Fibroblast of lung (primary cell): ENCODE results near the gene SOX13. TPM values are rescaled to one million over a fixed set of nuclear protein-coding genes. Genes with fewer than 3 reads are reported as not detected.

Source experiments
- DNase-seq, 2 donors: peaks; one replicate each; pipeline versions ENCODE4 v3.0.0 to v3.0.0-alpha.2; 2010; ENCODE audit warnings: low read depth in 2 of 2
- H2AFZ ChIP-seq: 2 replicates; pipeline ENCODE4 v1.5.1; 2012; ENCODE audit warnings: low read length, control low read depth, inconsistent platforms
- H3K27ac ChIP-seq: 2 replicates; pipeline ENCODE4 v1.5.1; 2011; ENCODE audit warnings: low read length, control low read depth; ENCODE audit not compliant: insufficient read depth
- H3K27me3 ChIP-seq: 2 replicates; pipeline ENCODE4 v1.5.1; 2011; ENCODE audit warnings: mild to moderate bottlenecking, low read length; ENCODE audit not compliant: control insufficient read depth, insufficient read depth
- H3K36me3 ChIP-seq: 2 replicates; pipeline ENCODE4 v1.5.1; 2011; ENCODE audit warnings: low read length; ENCODE audit not compliant: control insufficient read depth, insufficient read depth
- H3K4me1 ChIP-seq: 2 replicates; pipeline ENCODE4 v1.5.1; 2011; ENCODE audit warnings: low read length; ENCODE audit not compliant: control insufficient read depth, insufficient read depth; ENCODE audit errors: extremely low read depth
- H3K4me2 ChIP-seq: 2 replicates; pipeline ENCODE4 v1.5.1; 2011; ENCODE audit warnings: low read length, control low read depth; ENCODE audit not compliant: insufficient read depth; ENCODE audit errors: extremely low read depth
- H3K4me3 ChIP-seq, 4 experiments: fragments of 200-600 bp in 1 of 4; sonication (generic) in 1 of 4; replicated peaks in 1 of 4; 2 replicates each; pipeline ENCODE4 v1.5.1; 2011 to 2016; ENCODE audit warnings: low read length in 4 of 4, low read depth in 3 of 4, mild to moderate bottlenecking in 3 of 4, control low read depth in 2 of 4, inconsistent platforms in 1 of 4, mixed read lengths in 1 of 4; ENCODE audit not compliant: insufficient read depth in 1 of 4; ENCODE audit errors: control extremely low read depth in 1 of 4
- H3K79me2 ChIP-seq: 2 replicates; pipeline ENCODE4 v1.5.1; 2012; ENCODE audit warnings: mild to moderate bottlenecking, low read length, inconsistent platforms; ENCODE audit not compliant: control insufficient read depth, insufficient read depth
- H3K9ac ChIP-seq: 2 replicates; pipeline ENCODE4 v1.5.1; 2011; ENCODE audit warnings: mild to moderate bottlenecking, low read length, control low read depth; ENCODE audit not compliant: insufficient read depth
- H3K9me3 ChIP-seq: 2 replicates; pipeline ENCODE4 v1.5.1; 2012; ENCODE audit warnings: low read depth, low read length; ENCODE audit not compliant: control insufficient read depth, insufficient read depth
- H4K20me1 ChIP-seq: 2 replicates; pipeline ENCODE4 v1.5.1; 2011; ENCODE audit warnings: low read length; ENCODE audit not compliant: control insufficient read depth, insufficient read depth; ENCODE audit errors: extremely low read depth
- EZH2 ChIP-seq: IDR thresholded peaks from 2 replicates; pipeline ENCODE4 v1.5.1; 2012; ENCODE audit warnings: low read length, control low read depth, mild to moderate bottlenecking; ENCODE audit errors: missing control alignments
- polyA plus RNA-seq, 2 donors: library from polyadenylated mRNA; depleted of rRNA in 1 of 2; stranded (reverse) in 1 of 2; unstranded in 1 of 2; fragments of >200 nt; gene quantifications; 2 replicates each; pipeline ENCODE4 v1.2.1, GENCODE V29; 2011 to 2012; ENCODE audit warnings: missing spikeins in 1 of 2
- total RNA-seq: library from RNA; depleted of rRNA; stranded (reverse); fragments of >200 nt; gene quantifications from 2 replicates; pipeline ENCODE4 v1.2.1, GENCODE V29; 2014
- TF ChIP-seq, protein P1 (sequence below), 2 donors: IDR thresholded peaks in 1 of 2; conservative IDR thresholded peaks in 1 of 2; 1 replicate in 1 of 2; 2 replicates in 1 of 2; pipeline ENCODE4 v1.5.1; 2011 to 2012; ENCODE audit warnings: low read length in 2 of 2, control low read depth in 1 of 2, inconsistent platforms in 1 of 2, low read depth in 1 of 2, mild to moderate bottlenecking in 1 of 2

The SOX13 gene
- total and polyA plus RNA-seq, 2 donors (not counting 1 experiment from before 2014, with no cell fraction given): 2.0 to 5.5 TPM

DNA sequence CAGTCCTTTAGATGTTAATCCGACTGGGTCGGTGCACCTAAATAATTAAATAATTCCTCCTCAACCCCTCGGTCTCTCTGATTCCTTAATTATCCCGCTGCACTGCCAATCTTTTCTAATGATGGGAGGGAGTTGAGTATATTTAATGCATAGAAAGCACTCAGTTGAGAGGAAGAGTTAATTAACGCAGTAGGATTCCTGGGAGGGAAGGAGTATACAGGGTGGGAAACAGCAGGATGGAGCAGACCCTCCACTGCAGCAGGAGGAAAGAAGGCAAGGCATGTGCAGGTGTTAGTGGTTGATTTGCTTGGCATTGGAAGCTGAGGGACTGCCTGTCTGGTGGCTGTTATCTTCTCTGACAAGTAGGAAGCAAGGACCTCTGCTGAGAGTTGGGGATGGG lies 103.1 kb downstream of the SOX13 start:
- TF ChIP-seq, protein P1, sequence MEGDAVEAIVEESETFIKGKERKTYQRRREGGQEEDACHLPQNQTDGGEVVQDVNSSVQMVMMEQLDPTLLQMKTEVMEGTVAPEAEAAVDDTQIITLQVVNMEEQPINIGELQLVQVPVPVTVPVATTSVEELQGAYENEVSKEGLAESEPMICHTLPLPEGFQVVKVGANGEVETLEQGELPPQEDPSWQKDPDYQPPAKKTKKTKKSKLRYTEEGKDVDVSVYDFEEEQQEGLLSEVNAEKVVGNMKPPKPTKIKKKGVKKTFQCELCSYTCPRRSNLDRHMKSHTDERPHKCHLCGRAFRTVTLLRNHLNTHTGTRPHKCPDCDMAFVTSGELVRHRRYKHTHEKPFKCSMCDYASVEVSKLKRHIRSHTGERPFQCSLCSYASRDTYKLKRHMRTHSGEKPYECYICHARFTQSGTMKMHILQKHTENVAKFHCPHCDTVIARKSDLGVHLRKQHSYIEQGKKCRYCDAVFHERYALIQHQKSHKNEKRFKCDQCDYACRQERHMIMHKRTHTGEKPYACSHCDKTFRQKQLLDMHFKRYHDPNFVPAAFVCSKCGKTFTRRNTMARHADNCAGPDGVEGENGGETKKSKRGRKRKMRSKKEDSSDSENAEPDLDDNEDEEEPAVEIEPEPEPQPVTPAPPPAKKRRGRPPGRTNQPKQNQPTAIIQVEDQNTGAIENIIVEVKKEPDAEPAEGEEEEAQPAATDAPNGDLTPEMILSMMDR (conservative IDR thresholded peaks at IDR 0.05 in 1 of 2, IDR thresholded peaks at IDR 0.05 in 1 of 2; ENCODE audit: low read depth in 1 of 2, low read length in 2 of 2): no peak
- TF ChIP-seq EZH2: no peak
- H4K20me1 ChIP-seq: no peaks in the 10 kb centered on the region

DNA sequence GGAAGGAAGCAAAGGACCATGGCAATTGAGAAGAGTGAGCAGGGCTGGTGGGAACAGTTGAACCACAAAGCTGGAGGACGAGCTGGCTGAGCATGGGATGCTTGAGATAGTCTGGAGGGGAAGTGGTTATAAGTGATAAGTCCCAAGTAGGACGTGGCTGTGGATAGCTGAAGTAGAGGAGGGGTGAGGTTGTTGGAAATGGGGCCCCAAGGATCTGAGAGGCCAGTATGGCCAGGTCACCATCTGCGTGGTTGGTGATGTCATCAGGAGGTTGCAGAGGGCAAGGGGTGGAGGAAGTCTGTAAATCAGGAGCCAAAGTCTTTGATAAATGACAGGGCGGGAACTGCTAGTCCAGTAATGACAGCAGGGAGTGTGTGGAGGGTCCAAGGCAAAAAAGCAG lies 104.2 kb downstream of the SOX13 start:
- H3K36me3 ChIP-seq: no peaks in the 10 kb centered on the region
- no peak overlapping the region for H3K4me2 ChIP-seq
- H3K79me2 ChIP-seq: no peaks in the 10 kb centered on the region
- H3K4me3 ChIP-seq: no peak overlapping the region
- no peak overlapping the region for H3K27ac ChIP-seq
- no peak overlapping the region for H3K9ac ChIP-seq
- no peaks in the 10 kb centered on the region for H3K9me3 ChIP-seq
- no peaks in the 10 kb centered on the region for H3K4me1 ChIP-seq
- H3K27me3 ChIP-seq: no peaks in the 10 kb centered on the region
- DNase-seq: no peak
- TF ChIP-seq, protein P1 (conservative IDR thresholded peaks at IDR 0.05 in 1 of 2, IDR thresholded peaks at IDR 0.05 in 1 of 2; ENCODE audit: low read depth in 1 of 2, low read length in 2 of 2): no peak
- TF ChIP-seq EZH2: no peak
- no peak overlapping the region for H2AFZ ChIP-seq
- no peaks in the 10 kb centered on the region for H4K20me1 ChIP-seq

More for the DNA sequence above, 103.1 kb downstream of the SOX13 start:
- Histone ChIP-seq H3K27ac (no peak overlapping the region), H3K27me3 (no peaks in the 10 kb centered on the region), H2AFZ (no peak overlapping the region), H3K9me3 (no peaks in the 10 kb centered on the region), H3K4me1 (peaks cover 3% of the 10 kb centered on the region), H3K9ac (no peak overlapping the region), H3K4me3 (no peak overlapping the region), H3K4me2 (no peak overlapping the region), H3K36me3 (no peaks in the 10 kb centered on the region), H3K79me2 (no peaks in the 10 kb centered on the region)
- no peak for DNase-seq

Other genes starting within 250 kb of the SOX13 start
- gene SNRPE, start 211.5 kb upstream of the SOX13 start, total RNA-seq: 30.2 and 46.2 TPM in 2 replicates
- gene SNRPE, start 211.5 kb upstream of the SOX13 start, polyA plus RNA-seq: 246 and 366 TPM in 2 replicates
- gene ETNK2, start 78.9 kb downstream of the SOX13 start, total RNA-seq: 1.7 and 3.3 TPM in 2 replicates
- 2.7 and 4.0 TPM in 2 replicates for gene ETNK2, start 78.9 kb downstream of the SOX13 start, polyA plus RNA-seq
- 0.17 TPM in 1 of 2 replicates, not detected in the other for gene REN, start 93.2 kb downstream of the SOX13 start, total RNA-seq
- 0.11 and 0.20 TPM in 2 replicates for gene REN, start 93.2 kb downstream of the SOX13 start, polyA plus RNA-seq
- gene KISS1, start 123.4 kb downstream of the SOX13 start, total RNA-seq: 0.17 TPM in 1 of 2 replicates, not detected in the other
- 0.52 TPM in 1 of 2 replicates, not detected in the other for gene KISS1, start 123.4 kb downstream of the SOX13 start, polyA plus RNA-seq
- 0.50 TPM in 1 of 2 replicates, not detected in the other for gene GOLT1A, start 140.9 kb downstream of the SOX13 start, total RNA-seq
- not detected in 2 replicates for gene GOLT1A, start 140.9 kb downstream of the SOX13 start, polyA plus RNA-seq